ENCODE results near the gene ADGRV1.

DNA sequence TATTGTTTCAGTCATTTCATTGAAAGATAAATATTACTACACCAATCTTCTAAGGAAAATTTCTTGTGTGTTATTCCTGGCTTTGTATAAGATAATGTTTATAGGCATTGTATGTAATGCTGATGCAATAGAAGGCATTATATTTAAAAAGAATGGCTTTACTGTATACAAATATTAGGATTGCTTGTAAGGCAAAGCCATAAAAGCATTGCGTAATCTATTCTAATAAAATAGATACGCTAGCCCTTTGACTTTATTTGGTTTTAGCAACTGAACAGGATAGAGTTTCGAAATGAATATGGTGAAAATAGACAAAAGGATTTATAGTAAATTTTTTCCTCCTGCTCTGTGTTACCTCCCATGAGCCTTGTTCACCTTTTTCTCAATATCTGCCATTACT is 23.7 kb upstream of the ADGRV1 start:
- TF ChIP-seq, protein P1, sequence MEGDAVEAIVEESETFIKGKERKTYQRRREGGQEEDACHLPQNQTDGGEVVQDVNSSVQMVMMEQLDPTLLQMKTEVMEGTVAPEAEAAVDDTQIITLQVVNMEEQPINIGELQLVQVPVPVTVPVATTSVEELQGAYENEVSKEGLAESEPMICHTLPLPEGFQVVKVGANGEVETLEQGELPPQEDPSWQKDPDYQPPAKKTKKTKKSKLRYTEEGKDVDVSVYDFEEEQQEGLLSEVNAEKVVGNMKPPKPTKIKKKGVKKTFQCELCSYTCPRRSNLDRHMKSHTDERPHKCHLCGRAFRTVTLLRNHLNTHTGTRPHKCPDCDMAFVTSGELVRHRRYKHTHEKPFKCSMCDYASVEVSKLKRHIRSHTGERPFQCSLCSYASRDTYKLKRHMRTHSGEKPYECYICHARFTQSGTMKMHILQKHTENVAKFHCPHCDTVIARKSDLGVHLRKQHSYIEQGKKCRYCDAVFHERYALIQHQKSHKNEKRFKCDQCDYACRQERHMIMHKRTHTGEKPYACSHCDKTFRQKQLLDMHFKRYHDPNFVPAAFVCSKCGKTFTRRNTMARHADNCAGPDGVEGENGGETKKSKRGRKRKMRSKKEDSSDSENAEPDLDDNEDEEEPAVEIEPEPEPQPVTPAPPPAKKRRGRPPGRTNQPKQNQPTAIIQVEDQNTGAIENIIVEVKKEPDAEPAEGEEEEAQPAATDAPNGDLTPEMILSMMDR (conservative IDR thresholded peaks at IDR 0.05; ENCODE audit: low read depth, low read length), result no peak
- TF ChIP-seq EZH2 (IDR thresholded peaks at IDR 0.05; ENCODE audit: borderline replicate concordance, low read depth, low read length, poor library complexity, severe bottlenecking), result no peak

All from A673 (cell line).